Upper lobe of right lung (tissue), 1 donor: ENCODE data around the gene APOD. TPM values are rescaled to one million over a fixed set of nuclear protein-coding genes. Genes with fewer than 3 reads are reported as not detected.

Experiments used
- ATAC-seq: fragments of 200-7000 bp; cut with Tn5 transposase; one replicate; pipeline ENCODE4 v1.9.1; 2020; ENCODE audit warnings: mild to moderate bottlenecking, moderate library complexity
- DNase-seq: peaks from one replicate; pipeline ENCODE4 v3.0.0-alpha.2; 2020
- H3K27ac ChIP-seq: fragments of 200-600 bp; one replicate; pipeline ENCODE4 v1.8.0; 2022
- H3K27me3 ChIP-seq: fragments of 200-600 bp; one replicate; pipeline ENCODE4 v1.8.0; 2022; ENCODE audit warnings: mild to moderate bottlenecking
- H3K36me3 ChIP-seq: fragments of 200-600 bp; one replicate; pipeline ENCODE4 v1.8.0; 2022
- H3K4me1 ChIP-seq: fragments of 200-600 bp; one replicate; pipeline ENCODE4 v1.8.0; 2022
- H3K4me3 ChIP-seq: fragments of 200-600 bp; one replicate; pipeline ENCODE4 v1.8.0; 2022; ENCODE audit warnings: mild to moderate bottlenecking
- H3K9me3 ChIP-seq: fragments of 200-600 bp; one replicate; pipeline ENCODE4 v1.8.0; 2022
- CTCF ChIP-seq: fragments of 200-600 bp; IDR thresholded peaks from one replicate; pipeline ENCODE4 v1.8.0; 2022; ENCODE audit warnings: antibody characterized with exemption
- intact Hi-C: fragments of 100-400 bp; cut with DNase I; formaldehyde crosslinking; loops from one replicate; pipeline ENCODE4 v1.11.0; 2022
- total RNA-seq: library from RNA; stranded (reverse); fragmentation: NEBNext Ultra II Directional; extraction: Animal tissue kit (Norgen Biotek cat#: 25700); gene quantifications from one replicate; pipeline ENCODE4 v1.2.1, GENCODE V29; 2021
- donor health status: DM: no; HTN: yes; CAD: no; lungs with severe emphysema.

The APOD gene
- total RNA-seq, 1 donor from 2014 or later, result 59.4 TPM

GRCh38 chr3:195524171-195524896, 59.4 kb downstream of the APOD start:
- ATAC-seq (no peak), DNase-seq (no peak)
- no peaks in the 10 kb centered on the region for H3K4me1 ChIP-seq
- H3K27ac ChIP-seq, result peak overlapping the region; percentile 28
- peaks cover 48% of the 10 kb centered on the region for H3K36me3 ChIP-seq
- intact Hi-C loops, result loop anchor here (10.0 kb wide), 1 partner anchor 250 kb away; the partner anchor contains the start of gene XXYLT1
- no peak for TF ChIP-seq CTCF
- no peaks in the 10 kb centered on the region for H3K27me3 ChIP-seq
- no peak overlapping the region for H3K4me3 ChIP-seq
- H3K9me3 ChIP-seq, result no peaks in the 10 kb centered on the region

GRCh38 chr3:195522254-195523023, 61.3 kb downstream of the APOD start:
- H3K36me3 ChIP-seq, result peaks cover 52% of the 10 kb centered on the region
- H3K27me3 ChIP-seq, result no peaks in the 10 kb centered on the region
- ATAC-seq, result peak; percentile 24
- H3K4me1 ChIP-seq, result no peaks in the 10 kb centered on the region
- DNase-seq, result no peak
- no peak overlapping the region for H3K27ac ChIP-seq
- intact Hi-C loops, result loop anchor here (10.0 kb wide), 1 partner anchor 248 kb away; the partner anchor contains the start of gene XXYLT1
- no peaks in the 10 kb centered on the region for H3K9me3 ChIP-seq
- TF ChIP-seq CTCF, result peak; percentile 77
- H3K4me3 ChIP-seq, result no peak overlapping the region

Other genes with a start within 250 kb of the APOD start
- gene ACAP2, start 140.9 kb downstream of the APOD start, total RNA-seq, result 60.3 TPM
- gene PPP1R2, start 40.6 kb downstream of the APOD start, total RNA-seq, result 46.3 TPM
- gene MUC20, start 137.0 kb upstream of the APOD start, total RNA-seq, result 14.7 TPM
- gene MUC4, start 228.0 kb upstream of the APOD start, total RNA-seq, result 1.1 TPM